Natural killer cell (primary cell): ENCODE data around the gene GEMIN4. TPM values are rescaled to one million over a fixed set of nuclear protein-coding genes. Genes with fewer than 3 reads are reported as not detected.

Experiments used
- ATAC-seq, 3 donors: fragments of 150-1000 bp in 2 of 3; fragments of 200-7000 bp in 1 of 3; cut with Tn5 transposase; 1 replicate in 1 of 3; 2 replicates in 2 of 3; pipeline ENCODE4 v1.10.0; 2021; ENCODE audit warnings: mild to moderate bottlenecking in 2 of 3, moderate library complexity in 2 of 3
- DNase-seq, 2 donors: peaks; one replicate each; pipeline versions ENCODE4 v3.0.0 to v3.0.0-alpha.2; 2013 to 2021; ENCODE audit warnings: mixed read lengths in 1 of 2
- H3K27ac ChIP-seq: one replicate; pipeline ENCODE4 v1.5.1; 2013; ENCODE audit warnings: mild to moderate bottlenecking, low read length
- H3K27me3 ChIP-seq: one replicate; pipeline ENCODE4 v1.6.1; 2013; ENCODE audit warnings: low read length; ENCODE audit not compliant: control insufficient read depth, insufficient read depth
- H3K36me3 ChIP-seq: one replicate; pipeline ENCODE4 v1.6.1; 2013; ENCODE audit warnings: low read length; ENCODE audit not compliant: control insufficient read depth, insufficient read depth
- H3K4me1 ChIP-seq: one replicate; pipeline ENCODE4 v1.6.1; 2013; ENCODE audit warnings: low read length; ENCODE audit not compliant: control insufficient read depth, insufficient read depth
- H3K4me3 ChIP-seq: one replicate; pipeline ENCODE4 v1.5.1; 2013; ENCODE audit warnings: low read length
- H3K9me3 ChIP-seq: one replicate; pipeline ENCODE4 v1.6.1; 2013; ENCODE audit warnings: low read length; ENCODE audit not compliant: control insufficient read depth, insufficient read depth
- H3K27ac Mint-ChIP-seq, 2 donors: one replicate each; pipeline ENCODE4 v1.8.0; 2022; ENCODE audit warnings: mild to moderate bottlenecking in 2 of 2, mixed read lengths in 2 of 2, moderate library complexity in 1 of 2
- H3K27me3 Mint-ChIP-seq, 2 donors: one replicate each; pipeline ENCODE4 v1.8.0; 2022; ENCODE audit warnings: low read depth in 2 of 2, mixed read lengths in 2 of 2
- H3K36me3 Mint-ChIP-seq: one replicate; pipeline ENCODE4 v1.8.0; 2022; ENCODE audit warnings: mixed read lengths
- H3K4me1 Mint-ChIP-seq, 2 donors: one replicate each; pipeline ENCODE4 v1.8.0; 2022; ENCODE audit warnings: mixed read lengths in 2 of 2
- H3K4me3 Mint-ChIP-seq: one replicate; pipeline ENCODE4 v1.8.0; 2022; ENCODE audit warnings: mild to moderate bottlenecking, moderate library complexity, mixed read lengths
- H3K9me3 Mint-ChIP-seq, 2 donors: one replicate each; pipeline ENCODE4 v1.8.0; 2022; ENCODE audit warnings: mixed read lengths in 2 of 2
- CTCF ChIP-seq: fragments of 200-600 bp; IDR thresholded peaks from one replicate; pipeline ENCODE4 v1.8.0; 2022; ENCODE audit warnings: antibody characterized with exemption
- WGBS: methylation state at CpG from one replicate; pipeline ENCODE4 v1.1.7; 2013; ENCODE audit warnings: missing lambda C conversion rate; ENCODE audit not compliant: insufficient coverage; 5-methylcytosine and 5-hydroxymethylcytosine counted together
- intact Hi-C: fragments of 100-400 bp; cut with micrococcal nuclease; formaldehyde crosslinking; loops from one replicate; pipeline ENCODE4 v1.14.2; 2022
- total RNA-seq, 4 donors: library from RNA; stranded (reverse); fragments of 120-200 nt in 1 of 4; gene quantifications; one replicate each; pipeline versions ENCODE4 v1.2.3 to v1.2.4, GENCODE V29; 2013 to 2022

GEMIN4 gene
- total RNA-seq, 3 donors from 2014 or later (not counting 1 experiment from before 2014, with no cell fraction given): 13.7 to 17.1 (median 13.7) TPM

GRCh38 chr17:725084-725483, 27.0 kb downstream of the GEMIN4 start:
- Histone ChIP-seq H3K4me1 (no peaks in the 10 kb centered on the region), H3K27ac (no peak overlapping the region), H3K9me3 (no peaks in the 10 kb centered on the region), H3K27me3 (no peaks in the 10 kb centered on the region), H3K36me3 (no peaks in the 10 kb centered on the region), H3K4me3 (no peak overlapping the region)
- Mint-ChIP-seq H3K27ac (no peak overlapping the region), H3K9me3 (no peaks in the 10 kb centered on the region), H3K4me3 (no peak overlapping the region), H3K4me1 (no peaks in the 10 kb centered on the region), H3K36me3 (no peaks in the 10 kb centered on the region), H3K27me3 (no peaks in the 10 kb centered on the region)
- intact Hi-C loops: no loop called here
- no peak for TF ChIP-seq CTCF
- ATAC-seq: no peak
- DNase-seq: no peak
- WGBS: 92% methylated on average over 11 of the region's 14 CpGs

GRCh38 chr17:721540-721937, 30.5 kb downstream of the GEMIN4 start:
- Mint-ChIP-seq H3K4me1 (no peaks in the 10 kb centered on the region), H3K36me3 (no peaks in the 10 kb centered on the region), H3K27ac (no peak overlapping the region), H3K9me3 (no peaks in the 10 kb centered on the region), H3K4me3 (no peak overlapping the region), H3K27me3 (no peaks in the 10 kb centered on the region)
- no peak for ATAC-seq
- Histone ChIP-seq H3K27ac (no peak overlapping the region), H3K9me3 (no peaks in the 10 kb centered on the region), H3K4me1 (no peaks in the 10 kb centered on the region), H3K36me3 (no peaks in the 10 kb centered on the region), H3K4me3 (no peak overlapping the region), H3K27me3 (no peaks in the 10 kb centered on the region)
- intact Hi-C loops: no loop called here
- 90% methylated on average over 5 of the region's 5 CpGs for WGBS
- TF ChIP-seq CTCF: no peak
- no peak for DNase-seq

GRCh38 chr17:720706-721539, 31.1 kb downstream of the GEMIN4 start:
- no peak for DNase-seq
- ATAC-seq: no peak
- Histone ChIP-seq H3K9me3 (no peaks in the 10 kb centered on the region), H3K36me3 (no peaks in the 10 kb centered on the region), H3K4me3 (no peak overlapping the region), H3K4me1 (no peaks in the 10 kb centered on the region), H3K27ac (no peak overlapping the region), H3K27me3 (no peaks in the 10 kb centered on the region)
- intact Hi-C loops: no loop called here
- H3K27ac Mint-ChIP-seq: no peak overlapping the region
- H3K9me3 Mint-ChIP-seq: no peaks in the 10 kb centered on the region
- H3K4me1 Mint-ChIP-seq: no peaks in the 10 kb centered on the region
- H3K27me3 Mint-ChIP-seq: no peaks in the 10 kb centered on the region
- 88% methylated on average over 12 of the region's 13 CpGs for WGBS
- no peak for TF ChIP-seq CTCF
- no peaks in the 10 kb centered on the region for H3K36me3 Mint-ChIP-seq
- no peak overlapping the region for H3K4me3 Mint-ChIP-seq

- no peaks in the 10 kb centered on the region for H3K9me3 Mint-ChIP-seq
- DNase-seq (no peak), ATAC-seq (no peak)
- WGBS: 99% methylated on average over 4 of the region's 5 CpGs
- H3K4me3 ChIP-seq: no peak overlapping the region
- H3K27ac ChIP-seq: no peak overlapping the region
- no peaks in the 10 kb centered on the region for H3K36me3 ChIP-seq
- no peaks in the 10 kb centered on the region for H3K9me3 ChIP-seq
- H3K27me3 ChIP-seq: no peaks in the 10 kb centered on the region
- H3K27me3 Mint-ChIP-seq: no peaks in the 10 kb centered on the region
- H3K4me1 ChIP-seq: peaks cover 19% of the 10 kb centered on the region
- no peak overlapping the region for H3K27ac Mint-ChIP-seq
- H3K4me3 Mint-ChIP-seq: no peak overlapping the region
- no peak for TF ChIP-seq CTCF
- intact Hi-C loops: no loop called here
- H3K36me3 Mint-ChIP-seq: no peaks in the 10 kb centered on the region
- peaks cover 11% of the 10 kb centered on the region in 2 donors for H3K4me1 Mint-ChIP-seq
Measured at GRCh38 chr17:718075-718474, 34.0 kb downstream of the GEMIN4 start.
